Measurements from ENCODE around the gene AFF3. TPM values are rescaled to one million over a fixed set of nuclear protein-coding genes. Genes with fewer than 3 reads are reported as not detected.

The AFF3 gene
- total and polyA plus RNA-seq, 10 of the 15 experiments (the other 5 are each of a cell fraction or from before 2014, with no cell fraction given): 0.26 to 5.5 (median 3.0) TPM

DNA sequence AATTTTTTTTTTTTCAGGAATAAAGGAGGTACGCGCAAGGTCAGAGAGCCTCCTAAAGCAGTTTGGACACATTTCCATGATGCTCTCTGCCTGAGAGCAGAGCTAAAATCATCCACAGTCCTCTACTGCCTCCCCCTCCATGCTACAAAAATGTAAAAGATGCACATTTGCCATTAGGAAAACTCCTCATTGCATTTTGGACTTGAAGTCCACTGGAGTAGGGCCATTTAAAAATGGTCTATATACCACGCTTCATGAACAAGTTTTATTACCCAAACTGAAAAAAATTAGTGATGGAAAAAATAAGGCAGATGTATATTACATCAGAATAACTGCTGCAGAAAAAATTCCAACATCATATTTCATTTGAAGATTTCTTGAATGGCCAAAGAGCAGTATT lies 256.0 kb downstream of the AFF3 start:
- no peak for DNase-seq (ENCODE audit: low read depth, low spot score)
- no peak for ATAC-seq
- Histone ChIP-seq H3K27me3 (replicated peaks in 1 of 2; ENCODE audit: control insufficient read depth in 2 of 2, insufficient read depth in 2 of 2, low read length in 1 of 2) (no peaks in the 10 kb centered on the region; a peak in 2 of 4 replicates), H3K4me1 (ENCODE audit: control insufficient read depth, insufficient read depth, low read length) (no peaks in the 10 kb centered on the region), H2AFZ (ENCODE audit: control insufficient read depth, low read depth, low read length) (no peak overlapping the region), H3K27ac (ENCODE audit: control insufficient read depth, insufficient read depth) (no peak overlapping the region), H3K9me3 (replicated peaks; ENCODE audit: control insufficient read depth, insufficient read depth, low read length) (no peaks in the 10 kb centered on the region), H3K36me3 (ENCODE audit: control insufficient read depth in 2 of 2, insufficient read depth in 2 of 2, low read length in 1 of 2) (no peaks in the 10 kb centered on the region), H3K9ac (ENCODE audit: control insufficient read depth, insufficient read depth, low read length) (no peak overlapping the region), H4K20me1 (ENCODE audit: control insufficient read depth, insufficient read depth) (no peaks in the 10 kb centered on the region), H3K4me2 (ENCODE audit: control insufficient read depth, insufficient read depth) (no peak overlapping the region), H3K79me2 (ENCODE audit: control insufficient read depth, insufficient read depth, low read length) (no peaks in the 10 kb centered on the region), H3K4me3 (no peak overlapping the region)
- BruUV-seq (replicated peaks): no TSS peak
- TF ChIP-seq MYB (IDR thresholded peaks at IDR 0.05; ENCODE audit: borderline replicate concordance, low read depth, low read length): no peak
- no peak for TF ChIP-seq ZNF384 (IDR thresholded peaks at IDR 0.05; ENCODE audit: borderline replicate concordance, low read depth, low read length)
- TF ChIP-seq STAT1 (conservative IDR thresholded peaks at IDR 0.05): no peak
- no peak for TF ChIP-seq TCF7 (IDR thresholded peaks at IDR 0.05; ENCODE audit: borderline replicate concordance)
- TF ChIP-seq LARP7 (IDR thresholded peaks at IDR 0.05): no peak
- no peak for TF ChIP-seq SREBF1 (IDR thresholded peaks at IDR 0.05; ENCODE audit: low read length)
- TF ChIP-seq, protein P1, sequence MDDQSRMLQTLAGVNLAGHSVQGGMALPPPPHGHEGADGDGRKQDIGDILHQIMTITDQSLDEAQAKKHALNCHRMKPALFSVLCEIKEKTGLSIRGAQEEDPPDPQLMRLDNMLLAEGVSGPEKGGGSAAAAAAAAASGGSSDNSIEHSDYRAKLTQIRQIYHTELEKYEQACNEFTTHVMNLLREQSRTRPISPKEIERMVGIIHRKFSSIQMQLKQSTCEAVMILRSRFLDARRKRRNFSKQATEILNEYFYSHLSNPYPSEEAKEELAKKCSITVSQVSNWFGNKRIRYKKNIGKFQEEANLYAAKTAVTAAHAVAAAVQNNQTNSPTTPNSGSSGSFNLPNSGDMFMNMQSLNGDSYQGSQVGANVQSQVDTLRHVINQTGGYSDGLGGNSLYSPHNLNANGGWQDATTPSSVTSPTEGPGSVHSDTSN (IDR thresholded peaks at IDR 0.05; ENCODE audit: insufficient replicate concordance, low read depth, low read length): no peak
- TF ChIP-seq STAT3 (IDR thresholded peaks at IDR 0.05; ENCODE audit: low read depth, low read length): no peak
- no peak for TF ChIP-seq MTA2 (IDR thresholded peaks at IDR 0.05; ENCODE audit: low read depth)
- no peak for TF ChIP-seq EZH2 (IDR thresholded peaks at IDR 0.05; ENCODE audit: borderline replicate concordance, control insufficient read depth, low read depth, low read length)
- no peak for TF ChIP-seq NBN (IDR thresholded peaks at IDR 0.05)
- no peak for TF ChIP-seq FOXM1 (IDR thresholded peaks at IDR 0.05; ENCODE audit: low read depth, low read length)
- TF ChIP-seq POLR2A (IDR thresholded peaks at IDR 0.05; ENCODE audit: low read depth, low read length): no peak
- TF ChIP-seq CHD4 (IDR thresholded peaks at IDR 0.05): no peak
- no peak for TF ChIP-seq NR2C2 (IDR thresholded peaks at IDR 0.05; ENCODE audit: borderline replicate concordance, control insufficient read depth, insufficient read length, low read depth)
- TF ChIP-seq ZNF24 (IDR thresholded peaks at IDR 0.05): no peak
- TF ChIP-seq, protein P2, sequence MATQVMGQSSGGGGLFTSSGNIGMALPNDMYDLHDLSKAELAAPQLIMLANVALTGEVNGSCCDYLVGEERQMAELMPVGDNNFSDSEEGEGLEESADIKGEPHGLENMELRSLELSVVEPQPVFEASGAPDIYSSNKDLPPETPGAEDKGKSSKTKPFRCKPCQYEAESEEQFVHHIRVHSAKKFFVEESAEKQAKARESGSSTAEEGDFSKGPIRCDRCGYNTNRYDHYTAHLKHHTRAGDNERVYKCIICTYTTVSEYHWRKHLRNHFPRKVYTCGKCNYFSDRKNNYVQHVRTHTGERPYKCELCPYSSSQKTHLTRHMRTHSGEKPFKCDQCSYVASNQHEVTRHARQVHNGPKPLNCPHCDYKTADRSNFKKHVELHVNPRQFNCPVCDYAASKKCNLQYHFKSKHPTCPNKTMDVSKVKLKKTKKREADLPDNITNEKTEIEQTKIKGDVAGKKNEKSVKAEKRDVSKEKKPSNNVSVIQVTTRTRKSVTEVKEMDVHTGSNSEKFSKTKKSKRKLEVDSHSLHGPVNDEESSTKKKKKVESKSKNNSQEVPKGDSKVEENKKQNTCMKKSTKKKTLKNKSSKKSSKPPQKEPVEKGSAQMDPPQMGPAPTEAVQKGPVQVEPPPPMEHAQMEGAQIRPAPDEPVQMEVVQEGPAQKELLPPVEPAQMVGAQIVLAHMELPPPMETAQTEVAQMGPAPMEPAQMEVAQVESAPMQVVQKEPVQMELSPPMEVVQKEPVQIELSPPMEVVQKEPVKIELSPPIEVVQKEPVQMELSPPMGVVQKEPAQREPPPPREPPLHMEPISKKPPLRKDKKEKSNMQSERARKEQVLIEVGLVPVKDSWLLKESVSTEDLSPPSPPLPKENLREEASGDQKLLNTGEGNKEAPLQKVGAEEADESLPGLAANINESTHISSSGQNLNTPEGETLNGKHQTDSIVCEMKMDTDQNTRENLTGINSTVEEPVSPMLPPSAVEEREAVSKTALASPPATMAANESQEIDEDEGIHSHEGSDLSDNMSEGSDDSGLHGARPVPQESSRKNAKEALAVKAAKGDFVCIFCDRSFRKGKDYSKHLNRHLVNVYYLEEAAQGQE (IDR thresholded peaks at IDR 0.05; ENCODE audit: low read depth, low read length): no peak
- no peak for TF ChIP-seq CREB1 (IDR thresholded peaks at IDR 0.05; ENCODE audit: low read depth)
- TF ChIP-seq, protein P3, sequence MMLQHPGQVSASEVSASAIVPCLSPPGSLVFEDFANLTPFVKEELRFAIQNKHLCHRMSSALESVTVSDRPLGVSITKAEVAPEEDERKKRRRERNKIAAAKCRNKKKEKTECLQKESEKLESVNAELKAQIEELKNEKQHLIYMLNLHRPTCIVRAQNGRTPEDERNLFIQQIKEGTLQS (IDR thresholded peaks at IDR 0.05; ENCODE audit: borderline replicate concordance, extremely low read depth, low read depth, low read length): no peak
- 67% methylated on average over 3 of the region's 3 CpGs for WGBS (ENCODE audit: insufficient coverage, insufficient replicate concordance, low lambda C conversion rate, missing lambda C conversion rate)
- SMC1A ChIA-PET (ENCODE audit: uncharacterized antibody, unreplicated experiment): interaction anchor here (0.7 kb wide), 1 partner anchor 14 kb away, joined by 3 read pairs; no protein-coding TSS in a partner anchor
- in situ Hi-C loops (cut with MboI): no loop called here
- RAD21 ChIA-PET (ENCODE audit: unreplicated experiment): no interaction called here
- intact Hi-C loops (cut with micrococcal nuclease; ENCODE audit: unreplicated experiment): no loop called here
- POLR2A ChIA-PET: no interaction called here
- no peak for FAIRE-seq
- CTCF ChIA-PET: no interaction called here

All from GM12878 (cell line).